Measurements from ENCODE around the gene ABTB2.

- TF ChIP-seq CTCF (conservative IDR thresholded peaks at IDR 0.05) (no peak), ZFX (IDR thresholded peaks at IDR 0.05) (no peak)
These were observed 178.7 kb downstream of the ABTB2 start for GRCh38 chr11:34179026-34179675.
